Panc1 (cell line): ENCODE results near the gene KIAA0930. TPM values are rescaled to one million over a fixed set of nuclear protein-coding genes. Genes with fewer than 3 reads are reported as not detected.

Experiments
- ATAC-seq: fragments of 200-7000 bp; cut with Tn5 transposase; 2 replicates; pipeline ENCODE4 v1.9.1; 2020; ENCODE audit warnings: mild to moderate bottlenecking, moderate library complexity
- BruUV-seq: library from RNA; stranded (reverse); fragments of 400-500 nt; replicated peaks from 2 replicates; lab custom pipeline; 2021; lab: Mats Ljungman, UMichigan
- CTCF ChIA-PET: fragments of 300-600 bp; sonication (Branson Sonifier 250); formaldehyde crosslinking; loops from one replicate; lab custom pipeline; 2022; ENCODE audit warnings: antibody characterized with exemption; lab: Charles Lee
- POLR2A ChIA-PET: fragments of 300-600 bp; sonication (Branson Sonifier 250); formaldehyde crosslinking; loops from one replicate; lab custom pipeline; 2022; ENCODE audit warnings: antibody characterized with exemption; lab: Charles Lee
- DNase-seq: peaks from one replicate; pipeline ENCODE4 v3.0.0-alpha.2; 2010; ENCODE audit warnings: low read depth, low spot score
- H3K27ac ChIP-seq: 2 replicates; pipeline ENCODE4 v1.5.1; 2011; ENCODE audit warnings: mild to moderate bottlenecking, low read length, inconsistent platforms
- H3K27me3 ChIP-seq: fragments of 200-500 bp; sonication (Bioruptor generic); 2 replicates; pipeline ENCODE4 v1.6.0; 2014; ENCODE audit warnings: low read length, inconsistent platforms; ENCODE audit not compliant: control insufficient read depth, insufficient read depth
- H3K36me3 ChIP-seq: fragments of 200-500 bp; sonication (Bioruptor generic); 2 replicates; pipeline ENCODE4 v1.5.1; 2014; ENCODE audit warnings: inconsistent platforms, mild to moderate bottlenecking, low read length, moderate library complexity; ENCODE audit not compliant: control insufficient read depth, insufficient read depth
- H3K4me1 ChIP-seq: 2 replicates; pipeline ENCODE4 v1.5.1; 2011; ENCODE audit warnings: inconsistent platforms, mild to moderate bottlenecking, low read length, moderate library complexity; ENCODE audit not compliant: control insufficient read depth, insufficient read depth
- H3K4me3 ChIP-seq, 2 experiments: 2 replicates each; pipeline ENCODE4 v1.5.1; 2011 to 2012; ENCODE audit warnings: low read depth in 2 of 2, low read length in 2 of 2, mild to moderate bottlenecking in 2 of 2, inconsistent platforms in 1 of 2, moderate library complexity in 1 of 2
- H3K9me3 ChIP-seq: fragments of 200-500 bp; sonication (Bioruptor generic); 2 replicates; pipeline ENCODE4 v1.5.1; 2014; ENCODE audit warnings: low read depth, mild to moderate bottlenecking, inconsistent platforms, low read length, moderate library complexity; ENCODE audit not compliant: control insufficient read depth, insufficient read depth
- POLR2AphosphoS5 ChIP-seq: IDR thresholded peaks from 2 replicates; pipeline ENCODE4 v1.6.1; 2012; ENCODE audit warnings: mild to moderate bottlenecking, low read depth, low read length, moderate library complexity
- SIN3A ChIP-seq: IDR thresholded peaks from 2 replicates; pipeline ENCODE4 v1.6.1; 2012; ENCODE audit warnings: low read depth, mild to moderate bottlenecking, low read length, moderate library complexity, borderline replicate concordance; ENCODE audit not compliant: insufficient read depth
- TCF7L2 ChIP-seq: IDR thresholded peaks from 2 replicates; pipeline ENCODE4 v1.6.1; 2011; ENCODE audit warnings: mild to moderate bottlenecking, low read depth, low read length, inconsistent platforms
- in situ Hi-C: cut with HindIII; loops from 2 replicates; pipeline ENCODE4 v1.10.0; 2016; ENCODE audit warnings: low sequenced_read_pairs, low pct_unique_long_range_greater_than_20kb
- intact Hi-C: fragments of 100-400 bp; cut with micrococcal nuclease; formaldehyde crosslinking; loops from one replicate; pipeline ENCODE4 v1.10.0; 2022; ENCODE audit not compliant: unreplicated experiment
- total RNA-seq: library from RNA; stranded (reverse); gene quantifications from one replicate; pipeline ENCODE4 v1.2.1, GENCODE V29; 2021; ENCODE audit not compliant: unreplicated experiment
- TF ChIP-seq, protein P1 (sequence below): fragments of 450-650 bp; IDR thresholded peaks from 2 replicates; pipeline ENCODE4 v1.5.1; 2017; ENCODE audit warnings: mild to moderate bottlenecking
- TF ChIP-seq, protein P2 (sequence below), 2 experiments: IDR thresholded peaks; 2 replicates each; pipeline ENCODE4 v1.6.1; 2011 to 2012; ENCODE audit warnings: low read depth in 2 of 2, control low read depth in 1 of 2, low read length in 1 of 2, mild to moderate bottlenecking in 1 of 2, moderate library complexity in 1 of 2; ENCODE audit not compliant: insufficient read depth in 1 of 2

The KIAA0930 gene
- total RNA-seq, 1 experiment from 2014 or later, result 42.5 TPM

DNA sequence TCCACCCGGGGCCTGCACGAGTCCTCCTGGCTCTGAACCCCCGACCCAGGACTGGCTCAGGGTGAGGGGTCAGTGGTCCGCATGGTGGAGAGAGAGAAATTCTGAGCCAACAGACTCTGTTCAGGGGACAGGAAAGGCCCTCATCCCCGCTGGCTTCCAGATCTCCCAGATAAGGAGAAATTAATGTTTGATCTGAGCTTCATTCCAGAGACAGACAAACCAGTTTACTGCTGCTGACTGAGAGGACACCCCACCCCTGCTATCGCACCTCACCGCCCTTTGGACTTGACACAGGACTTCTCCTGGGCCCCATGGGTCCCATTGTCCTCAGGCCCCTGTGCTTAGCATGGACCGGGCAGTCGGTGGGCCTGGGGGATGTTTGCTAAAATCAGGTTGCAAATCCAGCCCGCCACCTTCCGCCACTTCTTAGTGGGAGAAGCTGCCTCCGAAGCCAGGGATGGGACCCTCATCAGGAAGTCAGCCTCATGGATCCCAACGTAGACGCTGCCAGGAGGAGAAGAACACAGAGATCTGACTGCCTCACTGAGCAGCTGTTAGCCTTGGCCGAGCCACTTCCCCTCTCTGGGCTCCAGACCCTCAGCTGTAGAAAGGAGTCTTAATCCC lies 32.9 kb upstream of the KIAA0930 start:
- CTCF ChIA-PET, result interaction anchor here (0.7 kb wide), 1 partner anchor 807 kb away, joined by 8 read pairs; no protein-coding TSS in a partner anchor
- H3K4me3 ChIP-seq, result no peak overlapping the region
- no peak for TF ChIP-seq POLR2AphosphoS5
- TF ChIP-seq, protein P1, sequence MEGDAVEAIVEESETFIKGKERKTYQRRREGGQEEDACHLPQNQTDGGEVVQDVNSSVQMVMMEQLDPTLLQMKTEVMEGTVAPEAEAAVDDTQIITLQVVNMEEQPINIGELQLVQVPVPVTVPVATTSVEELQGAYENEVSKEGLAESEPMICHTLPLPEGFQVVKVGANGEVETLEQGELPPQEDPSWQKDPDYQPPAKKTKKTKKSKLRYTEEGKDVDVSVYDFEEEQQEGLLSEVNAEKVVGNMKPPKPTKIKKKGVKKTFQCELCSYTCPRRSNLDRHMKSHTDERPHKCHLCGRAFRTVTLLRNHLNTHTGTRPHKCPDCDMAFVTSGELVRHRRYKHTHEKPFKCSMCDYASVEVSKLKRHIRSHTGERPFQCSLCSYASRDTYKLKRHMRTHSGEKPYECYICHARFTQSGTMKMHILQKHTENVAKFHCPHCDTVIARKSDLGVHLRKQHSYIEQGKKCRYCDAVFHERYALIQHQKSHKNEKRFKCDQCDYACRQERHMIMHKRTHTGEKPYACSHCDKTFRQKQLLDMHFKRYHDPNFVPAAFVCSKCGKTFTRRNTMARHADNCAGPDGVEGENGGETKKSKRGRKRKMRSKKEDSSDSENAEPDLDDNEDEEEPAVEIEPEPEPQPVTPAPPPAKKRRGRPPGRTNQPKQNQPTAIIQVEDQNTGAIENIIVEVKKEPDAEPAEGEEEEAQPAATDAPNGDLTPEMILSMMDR, result no peak
- TF ChIP-seq, protein P2, sequence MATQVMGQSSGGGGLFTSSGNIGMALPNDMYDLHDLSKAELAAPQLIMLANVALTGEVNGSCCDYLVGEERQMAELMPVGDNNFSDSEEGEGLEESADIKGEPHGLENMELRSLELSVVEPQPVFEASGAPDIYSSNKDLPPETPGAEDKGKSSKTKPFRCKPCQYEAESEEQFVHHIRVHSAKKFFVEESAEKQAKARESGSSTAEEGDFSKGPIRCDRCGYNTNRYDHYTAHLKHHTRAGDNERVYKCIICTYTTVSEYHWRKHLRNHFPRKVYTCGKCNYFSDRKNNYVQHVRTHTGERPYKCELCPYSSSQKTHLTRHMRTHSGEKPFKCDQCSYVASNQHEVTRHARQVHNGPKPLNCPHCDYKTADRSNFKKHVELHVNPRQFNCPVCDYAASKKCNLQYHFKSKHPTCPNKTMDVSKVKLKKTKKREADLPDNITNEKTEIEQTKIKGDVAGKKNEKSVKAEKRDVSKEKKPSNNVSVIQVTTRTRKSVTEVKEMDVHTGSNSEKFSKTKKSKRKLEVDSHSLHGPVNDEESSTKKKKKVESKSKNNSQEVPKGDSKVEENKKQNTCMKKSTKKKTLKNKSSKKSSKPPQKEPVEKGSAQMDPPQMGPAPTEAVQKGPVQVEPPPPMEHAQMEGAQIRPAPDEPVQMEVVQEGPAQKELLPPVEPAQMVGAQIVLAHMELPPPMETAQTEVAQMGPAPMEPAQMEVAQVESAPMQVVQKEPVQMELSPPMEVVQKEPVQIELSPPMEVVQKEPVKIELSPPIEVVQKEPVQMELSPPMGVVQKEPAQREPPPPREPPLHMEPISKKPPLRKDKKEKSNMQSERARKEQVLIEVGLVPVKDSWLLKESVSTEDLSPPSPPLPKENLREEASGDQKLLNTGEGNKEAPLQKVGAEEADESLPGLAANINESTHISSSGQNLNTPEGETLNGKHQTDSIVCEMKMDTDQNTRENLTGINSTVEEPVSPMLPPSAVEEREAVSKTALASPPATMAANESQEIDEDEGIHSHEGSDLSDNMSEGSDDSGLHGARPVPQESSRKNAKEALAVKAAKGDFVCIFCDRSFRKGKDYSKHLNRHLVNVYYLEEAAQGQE (IDR thresholded peaks at IDR 0.05; ENCODE audit: insufficient read depth in 1 of 2, low read depth in 2 of 2, low read length in 1 of 2), result no peak
- TF ChIP-seq TCF7L2, result no peak
- TF ChIP-seq SIN3A, result no peak
- H3K27ac ChIP-seq, result no peak overlapping the region
- ATAC-seq (no peak), DNase-seq (no peak)
- H3K27me3 ChIP-seq, result no peaks in the 10 kb centered on the region
- POLR2A ChIA-PET, result no interaction called here
- H3K9me3 ChIP-seq, result no peaks in the 10 kb centered on the region
- intact Hi-C loops, result no loop called here
- H3K36me3 ChIP-seq, result no peaks in the 10 kb centered on the region
- no TSS peak for BruUV-seq
- in situ Hi-C loops, result no loop called here
- no peaks in the 10 kb centered on the region; the same call in 1 of the 2 replicates for H3K4me1 ChIP-seq

DNA sequence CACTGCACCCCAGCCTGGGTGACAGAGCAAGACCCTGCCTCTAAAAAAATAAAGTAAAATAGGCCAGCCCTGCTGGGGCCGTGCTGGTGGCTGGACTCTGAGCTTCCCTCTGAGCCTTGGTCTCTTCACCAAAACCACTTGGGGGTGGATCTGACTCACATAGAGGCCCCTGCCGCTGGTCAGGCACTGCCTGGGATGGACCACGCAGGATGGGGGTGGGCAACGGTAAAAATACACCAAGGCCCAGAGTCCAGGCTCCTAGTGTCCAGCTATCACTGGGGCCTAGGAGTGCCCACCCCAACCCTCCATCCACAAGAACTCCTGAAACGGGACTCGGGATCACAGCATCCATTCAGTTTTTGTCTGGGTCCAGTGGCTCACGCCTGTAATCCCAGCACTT lies 31.8 kb upstream of the KIAA0930 start:
- Histone ChIP-seq H3K4me3 (no peak overlapping the region), H3K4me1 (no peaks in the 10 kb centered on the region; the same call in 1 of the 2 replicates), H3K27me3 (no peaks in the 10 kb centered on the region), H3K9me3 (no peaks in the 10 kb centered on the region), H3K27ac (no peak overlapping the region), H3K36me3 (no peaks in the 10 kb centered on the region)
- CTCF ChIA-PET, result interaction anchor here (0.6 to 0.7 kb wide), 3 partner anchors 13 to 519 kb away, joined by 3 to 6 read pairs (median 3); no protein-coding TSS in a partner anchor
- DNase-seq, result no peak
- ATAC-seq, result no peak
- TF ChIP-seq, protein P2 (IDR thresholded peaks at IDR 0.05; ENCODE audit: insufficient read depth in 1 of 2, low read depth in 2 of 2, low read length in 1 of 2), result no peak
- TF ChIP-seq TCF7L2 (no peak), POLR2AphosphoS5 (no peak), SIN3A (no peak)
- TF ChIP-seq, protein P1, result no peak
- in situ Hi-C loops (no loop called here), intact Hi-C loops (no loop called here)
- no TSS peak for BruUV-seq
- POLR2A ChIA-PET, result no interaction called here
